Cardiac muscle cell (in vitro differentiated cells and primary cell): ENCODE data around the gene NCOA4. TPM values are rescaled to one million over a fixed set of nuclear protein-coding genes. Genes with fewer than 3 reads are reported as not detected.
"Not testable (repeated sequence)": the region's sequence is repeated elsewhere in the genome, so short reads cannot be mapped to it uniquely, and the experiment has no call there.

Experiments used
- DNase-seq, 2 donors: peaks; one replicate each; pipeline versions ENCODE4 v3.0.0 to v3.0.0-alpha.2; 2010 to 2017; ENCODE audit warnings: low read depth in 1 of 2, low spot score in 1 of 2
- H3K27ac ChIP-seq: fragments of 200-600 bp; sonication (generic); 2 replicates; pipeline ENCODE4 v1.5.1; 2016
- H3K27me3 ChIP-seq: fragments of 200-600 bp; sonication (generic); 2 replicates; pipeline ENCODE4 v1.6.0; 2016; ENCODE audit warnings: control low read depth
- H3K36me3 ChIP-seq: fragments of 200-600 bp; sonication (generic); 2 replicates; pipeline ENCODE4 v1.5.1; 2016; ENCODE audit warnings: control low read depth
- H3K4me1 ChIP-seq: fragments of 200-600 bp; sonication (generic); 2 replicates; pipeline ENCODE4 v1.8.1; 2017; ENCODE audit warnings: low read depth, mild to moderate bottlenecking, mixed run types
- H3K4me3 ChIP-seq: fragments of 200-600 bp; sonication (generic); 2 replicates; pipeline ENCODE4 v1.5.1; 2016; ENCODE audit warnings: mild to moderate bottlenecking
- H3K9me3 ChIP-seq: fragments of 200-600 bp; sonication (generic); 2 replicates; pipeline ENCODE4 v1.5.1; 2017; ENCODE audit warnings: low read depth, mild to moderate bottlenecking, control low read depth
- CTCF ChIP-seq: IDR thresholded peaks from 2 replicates; pipeline ENCODE4 v1.5.1; 2012; ENCODE audit warnings: low read depth, mild to moderate bottlenecking, low read length
- polyA plus RNA-seq: library from polyadenylated mRNA; unstranded; fragments of >200 nt; fragmentation: Nextera tagmentation; extraction: Ambion mirVana; gene quantifications from 2 replicates; pipeline ENCODE4 v1.2.1, GENCODE V29; 2016
- total RNA-seq: library from RNA; depleted of rRNA; stranded (reverse); fragments of >200 nt; gene quantifications from 2 replicates; pipeline ENCODE4 v1.2.3, GENCODE V29; 2016

The NCOA4 gene
- total and polyA plus RNA-seq, 2 experiments from 2014 or later = 149 to 292 TPM

GRCh38 chr10:46055771-46056170, 25.3 kb upstream of the NCOA4 start:
- no peak for TF ChIP-seq CTCF
- Histone ChIP-seq H3K9me3 (no peaks in the 10 kb centered on the region), H3K4me1 (no peaks in the 10 kb centered on the region), H3K27me3 (no peaks in the 10 kb centered on the region), H3K36me3 (no peaks in the 10 kb centered on the region), H3K27ac (no peak overlapping the region), H3K4me3 (no peak overlapping the region)
- DNase-seq = no peak

- DNase-seq = no peak
- no peak for TF ChIP-seq CTCF
Observed at GRCh38 chr10:46053534-46054434, 23.4 kb upstream of the NCOA4 start.

GRCh38 chr10:46052791-46053375, 22.5 kb upstream of the NCOA4 start:
- TF ChIP-seq CTCF = no peak
- Histone ChIP-seq H3K27me3 (no peaks in the 10 kb centered on the region), H3K36me3 (no peaks in the 10 kb centered on the region), H3K4me1 (no peaks in the 10 kb centered on the region), H3K9me3 (no peaks in the 10 kb centered on the region), H3K27ac (no peak overlapping the region), H3K4me3 (no peak overlapping the region)
- DNase-seq = no peak

More at GRCh38 chr10:46053534-46054434, 23.4 kb upstream of the NCOA4 start:
- Histone ChIP-seq H3K4me1 (no peaks in the 10 kb centered on the region), H3K36me3 (no peaks in the 10 kb centered on the region), H3K27me3 (no peaks in the 10 kb centered on the region), H3K4me3 (no peak overlapping the region), H3K9me3 (no peaks in the 10 kb centered on the region), H3K27ac (no peak overlapping the region)

GRCh38 chr10:46052057-46052790, 21.8 kb upstream of the NCOA4 start:
- no peak overlapping the region for H3K27ac ChIP-seq
- no peaks in the 10 kb centered on the region for H3K4me1 ChIP-seq
- no peaks in the 10 kb centered on the region for H3K27me3 ChIP-seq
- no peak for TF ChIP-seq CTCF
- no peaks in the 10 kb centered on the region for H3K9me3 ChIP-seq
- H3K4me3 ChIP-seq = no peak overlapping the region
- peak in 1 of 2 donors; percentile 15 for DNase-seq
- H3K36me3 ChIP-seq = no peaks in the 10 kb centered on the region

GRCh38 chr10:46050941-46051623, 20.7 kb upstream of the NCOA4 start:
- Histone ChIP-seq H3K4me3 (no peak overlapping the region), H3K9me3 (no peaks in the 10 kb centered on the region), H3K36me3 (no peaks in the 10 kb centered on the region), H3K27ac (no peak overlapping the region), H3K27me3 (no peaks in the 10 kb centered on the region), H3K4me1 (no peaks in the 10 kb centered on the region)
- peak in 1 of 2 donors; percentile 27 for DNase-seq
- no peak for TF ChIP-seq CTCF

GRCh38 chr10:46049497-46049831, 19.0 kb upstream of the NCOA4 start:
- H3K4me1 ChIP-seq, H3K27ac ChIP-seq, H3K4me3 ChIP-seq, H3K9me3 ChIP-seq, DNase-seq, H3K27me3 ChIP-seq, H3K36me3 ChIP-seq: not testable (repeated sequence)
